GM12878 (cell line): Measurements from ENCODE around the gene CMTM3. TPM values are rescaled to one million over a fixed set of nuclear protein-coding genes. Genes with fewer than 3 reads are reported as not detected.

ENCODE experiments used
- ATAC-seq: fragments of 200-7000 bp; cut with Tn5 transposase; 3 replicates; pipeline ENCODE4 v1.9.1; 2020; ENCODE audit warnings: mild to moderate bottlenecking, moderate library complexity
- BruUV-seq: library from RNA; stranded (reverse); fragments of 400-500 nt; replicated peaks from 2 replicates; lab custom pipeline; 2021; lab: Mats Ljungman, UMichigan
- CTCF ChIA-PET: fragments of 300-600 bp; sonication (Branson Sonifier 250); formaldehyde crosslinking; extraction: SDS; loops from one replicate; lab custom pipeline; 2021; ENCODE audit warnings: inconsistent platforms; lab: Yijun Ruan, JAX
- POLR2A ChIA-PET: fragments of 350-600 bp; formaldehyde crosslinking; extraction: SDS; loops from one replicate; lab custom pipeline; 2021; ENCODE audit warnings: inconsistent platforms; lab: Charles Lee
- RAD21 ChIA-PET: fragments of 300-600 bp; sonication (Branson Sonifier 250); formaldehyde crosslinking; loops from one replicate; lab custom pipeline; 2023; ENCODE audit warnings: antibody characterized with exemption; ENCODE audit not compliant: unreplicated experiment; lab: Charles Lee
- SMC1A ChIA-PET: fragments of 300-600 bp; sonication (Branson Sonifier 250); formaldehyde crosslinking; loops from one replicate; lab custom pipeline; 2023; ENCODE audit not compliant: unreplicated experiment, uncharacterized antibody; lab: Charles Lee
- DNase-seq: peaks from one replicate; pipeline ENCODE4 v3.0.0-alpha.2; 2011; ENCODE audit warnings: low read depth, low spot score
- FAIRE-seq: peaks from 3 replicates; lab custom pipeline; 2011; peaks lifted over from hg19 to GRCh38; lab: Jason Lieb, UNC
- H2AFZ ChIP-seq: 2 replicates; pipeline ENCODE4 v1.6.0; 2011; ENCODE audit warnings: low read depth, low read length, control low read depth; ENCODE audit not compliant: control insufficient read depth
- H3K27ac ChIP-seq: 2 replicates; pipeline ENCODE4 v1.5.1; 2011; ENCODE audit warnings: control low read depth; ENCODE audit not compliant: control insufficient read depth, insufficient read depth
- H3K27me3 ChIP-seq, 2 experiments: replicated peaks in 1 of 2; 2 replicates each; pipeline versions ENCODE4 v1.6.0 to v1.6.1; 2011; ENCODE audit warnings: low read length in 1 of 2; ENCODE audit not compliant: control insufficient read depth in 2 of 2, insufficient read depth in 2 of 2
- H3K36me3 ChIP-seq, 2 experiments: 2 replicates each; pipeline ENCODE4 v1.5.1; 2011; ENCODE audit warnings: low read length in 1 of 2; ENCODE audit not compliant: control insufficient read depth in 2 of 2, insufficient read depth in 2 of 2
- H3K4me1 ChIP-seq: 2 replicates; pipeline ENCODE4 v1.6.1; 2011; ENCODE audit warnings: mild to moderate bottlenecking, low read length, moderate library complexity, mixed read lengths; ENCODE audit not compliant: control insufficient read depth, insufficient read depth
- H3K4me2 ChIP-seq: 2 replicates; pipeline ENCODE4 v1.6.0; 2011; ENCODE audit warnings: control low read depth; ENCODE audit not compliant: control insufficient read depth, insufficient read depth
- H3K4me3 ChIP-seq: fragments of 200-600 bp; sonication (generic); 2 replicates; pipeline ENCODE4 v1.5.1; 2016
- H3K79me2 ChIP-seq: 2 replicates; pipeline ENCODE4 v1.6.0; 2011; ENCODE audit warnings: low read length; ENCODE audit not compliant: control insufficient read depth, insufficient read depth
- H3K9ac ChIP-seq: 2 replicates; pipeline ENCODE4 v1.8.0; 2011; ENCODE audit warnings: low read length, control low read depth, mixed read lengths; ENCODE audit not compliant: control insufficient read depth, insufficient read depth
- H3K9me3 ChIP-seq: replicated peaks from 3 replicates; pipeline ENCODE4 v1.5.1; 2011; ENCODE audit warnings: mild to moderate bottlenecking, low read length; ENCODE audit not compliant: control insufficient read depth, insufficient read depth
- H4K20me1 ChIP-seq: 2 replicates; pipeline ENCODE4 v1.6.0; 2011; ENCODE audit not compliant: control insufficient read depth, insufficient read depth
- CREM ChIP-seq: IDR thresholded peaks from 2 replicates; pipeline ENCODE4 v1.6.1; 2014; ENCODE audit warnings: antibody characterized with exemption, low read depth
- IKZF2 ChIP-seq, 2 experiments: fragments of 450-650 bp; IDR thresholded peaks; 2 replicates each; pipeline ENCODE4 v1.6.1; 2017; ENCODE audit warnings: mild to moderate bottlenecking in 2 of 2, moderate library complexity in 2 of 2
- IRF4 ChIP-seq: IDR thresholded peaks from 2 replicates; pipeline ENCODE4 v1.6.1; 2011; ENCODE audit warnings: low read depth, low read length
- PAX8 ChIP-seq: fragments of 450-650 bp; IDR thresholded peaks from 2 replicates; pipeline ENCODE4 v1.6.1; 2017; ENCODE audit warnings: mild to moderate bottlenecking, moderate library complexity
- RB1 ChIP-seq: fragments of 450-650 bp; formaldehyde crosslinking; IDR thresholded peaks from 2 replicates; pipeline ENCODE4 v1.6.1; 2017; ENCODE audit warnings: mild to moderate bottlenecking, borderline replicate concordance
- RBBP5 ChIP-seq: fragments of 200-600 bp; sonication (generic); conservative IDR thresholded peaks from 2 replicates; pipeline ENCODE4 v1.6.1; 2016
- RFX5 ChIP-seq: IDR thresholded peaks from 2 replicates; pipeline ENCODE4 v1.6.1; 2011; ENCODE audit warnings: low read depth, low read length, improper control_type of control experiment
- ZNF384 ChIP-seq: IDR thresholded peaks from 2 replicates; pipeline ENCODE4 v1.6.1; 2012; ENCODE audit warnings: low read depth, mild to moderate bottlenecking, low read length, improper control_type of control experiment, borderline replicate concordance
- WGBS: methylation state at CpG from one replicate; pipeline ENCODE4 v1.1.6; 2016; ENCODE audit warnings: low lambda C conversion rate; ENCODE audit not compliant: insufficient replicate concordance, insufficient coverage; ENCODE audit errors: missing lambda C conversion rate; 5-methylcytosine and 5-hydroxymethylcytosine counted together
- in situ Hi-C: fragments of 300-500 bp; cut with MboI; formaldehyde crosslinking; loops from 9 replicates; pipeline ENCODE4 v1.14.3; 2018; ENCODE audit warnings: mixed read lengths
- intact Hi-C: fragments of 100-400 bp; cut with micrococcal nuclease; formaldehyde crosslinking; loops from one replicate; pipeline ENCODE4 v1.14.2; 2022; ENCODE audit not compliant: unreplicated experiment
- polyA plus RNA-seq, 11 experiments: library from polyadenylated mRNA; depleted of rRNA in 4 of 11; unstranded in 6 of 11; stranded (reverse) in 5 of 11; fragments of >200 nt; fragmentation: Nextera tagmentation in 4 of 11; fragmentation: Illumina TruSeq in 1 of 11; extraction: Ambion mirVana in 4 of 11; extraction: Trizol in 1 of 11; gene quantifications; 1 replicate in 1 of 11; 2 replicates in 10 of 11; pipeline versions ENCODE4 v1.2.1 to v1.2.3, GENCODE V29; 2011 to 2016; ENCODE audit warnings: inconsistent platforms in 2 of 11, missing spikeins in 2 of 11, low read depth in 1 of 11
- total RNA-seq, 4 experiments: library from RNA; depleted of rRNA in 3 of 4; stranded (reverse); fragments of >200 nt in 3 of 4; fragmentation: Illumina TruSeq in 1 of 4; extraction: Trizol in 1 of 4; gene quantifications; 2 replicates each; pipeline versions ENCODE4 v1.2.1 to v1.2.3, GENCODE V29; 2013 to 2021
- TF ChIP-seq, protein P1 (sequence below): fragments of 450-650 bp; formaldehyde crosslinking; IDR thresholded peaks from 2 replicates; pipeline ENCODE4 v1.4.0; 2020; ENCODE audit warnings: mild to moderate bottlenecking, moderate library complexity
- TF ChIP-seq, protein P2 (sequence below): fragments of 450-650 bp; IDR thresholded peaks from 2 replicates; pipeline ENCODE4 v1.6.1; 2017; ENCODE audit warnings: antibody characterized with exemption, mild to moderate bottlenecking, moderate library complexity
- TF ChIP-seq, protein P3 (sequence below): IDR thresholded peaks from 2 replicates; pipeline ENCODE4 v1.6.1; 2012; ENCODE audit warnings: low read depth, low read length, improper control_type of control experiment
- TF ChIP-seq, protein P4 (sequence below): fragments of 450-650 bp; IDR thresholded peaks from 2 replicates; pipeline ENCODE4 v1.6.1; 2016; ENCODE audit warnings: mild to moderate bottlenecking

Gene CMTM3
- total and polyA plus RNA-seq, 10 of the 15 experiments (the other 5 are each of a cell fraction or from before 2014, with no cell fraction given) = 5.4 to 47.4 (median 28.6) TPM

DNA sequence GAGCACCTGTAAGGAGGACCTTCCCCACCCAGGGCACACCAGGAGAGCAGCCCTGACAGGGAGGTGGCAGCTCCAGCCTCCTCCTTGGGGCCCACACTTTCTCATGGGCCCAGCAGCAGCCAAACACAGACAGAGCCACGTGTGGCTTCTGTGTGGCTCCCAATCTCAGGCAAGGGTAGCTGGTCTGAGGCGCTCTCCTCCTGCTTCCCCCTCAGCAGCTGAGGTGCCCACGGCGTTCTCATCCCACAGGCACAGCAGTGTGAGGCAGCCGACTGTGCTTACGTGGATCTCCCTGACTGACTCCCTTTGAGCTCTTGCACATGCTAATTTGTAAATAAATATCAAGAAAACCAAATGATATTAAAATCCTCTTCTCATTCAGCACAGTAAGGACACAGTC lies 30.9 kb downstream of the CMTM3 start:
- Histone ChIP-seq H3K27me3 (peaks cover 0 to 1% of the 10 kb centered on the region in 2 experiments; a peak in 2 of 4 replicates), H3K4me3 (no peak overlapping the region), H3K4me1 (no peaks in the 10 kb centered on the region), H3K79me2 (no peaks in the 10 kb centered on the region), H3K36me3 (no peaks in the 10 kb centered on the region), H3K4me2 (no peak overlapping the region), H2AFZ (no peak overlapping the region), H3K27ac (no peak overlapping the region), H3K9me3 (no peaks in the 10 kb centered on the region), H4K20me1 (no peaks in the 10 kb centered on the region; the same call in 1 of the 2 replicates), H3K9ac (no peak overlapping the region)
- SMC1A ChIA-PET = no interaction called here
- intact Hi-C loops (no loop called here), in situ Hi-C loops (no loop called here)
- POLR2A ChIA-PET = no interaction called here
- CTCF ChIA-PET = interaction anchor here (2.0 kb wide), 1 partner anchor 16 kb away, joined by 10 read pairs; no protein-coding TSS in a partner anchor
- 57% methylated on average over 6 of the region's 6 CpGs for WGBS
- ATAC-seq (no peak), DNase-seq (no peak)
- no TSS peak for BruUV-seq
- TF ChIP-seq, protein P1, sequence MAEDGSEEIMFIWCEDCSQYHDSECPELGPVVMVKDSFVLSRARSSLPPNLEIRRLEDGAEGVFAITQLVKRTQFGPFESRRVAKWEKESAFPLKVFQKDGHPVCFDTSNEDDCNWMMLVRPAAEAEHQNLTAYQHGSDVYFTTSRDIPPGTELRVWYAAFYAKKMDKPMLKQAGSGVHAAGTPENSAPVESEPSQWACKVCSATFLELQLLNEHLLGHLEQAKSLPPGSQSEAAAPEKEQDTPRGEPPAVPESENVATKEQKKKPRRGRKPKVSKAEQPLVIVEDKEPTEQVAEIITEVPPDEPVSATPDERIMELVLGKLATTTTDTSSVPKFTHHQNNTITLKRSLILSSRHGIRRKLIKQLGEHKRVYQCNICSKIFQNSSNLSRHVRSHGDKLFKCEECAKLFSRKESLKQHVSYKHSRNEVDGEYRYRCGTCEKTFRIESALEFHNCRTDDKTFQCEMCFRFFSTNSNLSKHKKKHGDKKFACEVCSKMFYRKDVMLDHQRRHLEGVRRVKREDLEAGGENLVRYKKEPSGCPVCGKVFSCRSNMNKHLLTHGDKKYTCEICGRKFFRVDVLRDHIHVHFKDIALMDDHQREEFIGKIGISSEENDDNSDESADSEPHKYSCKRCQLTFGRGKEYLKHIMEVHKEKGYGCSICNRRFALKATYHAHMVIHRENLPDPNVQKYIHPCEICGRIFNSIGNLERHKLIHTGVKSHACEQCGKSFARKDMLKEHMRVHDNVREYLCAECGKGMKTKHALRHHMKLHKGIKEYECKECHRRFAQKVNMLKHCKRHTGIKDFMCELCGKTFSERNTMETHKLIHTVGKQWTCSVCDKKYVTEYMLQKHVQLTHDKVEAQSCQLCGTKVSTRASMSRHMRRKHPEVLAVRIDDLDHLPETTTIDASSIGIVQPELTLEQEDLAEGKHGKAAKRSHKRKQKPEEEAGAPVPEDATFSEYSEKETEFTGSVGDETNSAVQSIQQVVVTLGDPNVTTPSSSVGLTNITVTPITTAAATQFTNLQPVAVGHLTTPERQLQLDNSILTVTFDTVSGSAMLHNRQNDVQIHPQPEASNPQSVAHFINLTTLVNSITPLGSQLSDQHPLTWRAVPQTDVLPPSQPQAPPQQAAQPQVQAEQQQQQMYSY (CRISPR knock-in tag) = no peak
- TF ChIP-seq, protein P2, sequence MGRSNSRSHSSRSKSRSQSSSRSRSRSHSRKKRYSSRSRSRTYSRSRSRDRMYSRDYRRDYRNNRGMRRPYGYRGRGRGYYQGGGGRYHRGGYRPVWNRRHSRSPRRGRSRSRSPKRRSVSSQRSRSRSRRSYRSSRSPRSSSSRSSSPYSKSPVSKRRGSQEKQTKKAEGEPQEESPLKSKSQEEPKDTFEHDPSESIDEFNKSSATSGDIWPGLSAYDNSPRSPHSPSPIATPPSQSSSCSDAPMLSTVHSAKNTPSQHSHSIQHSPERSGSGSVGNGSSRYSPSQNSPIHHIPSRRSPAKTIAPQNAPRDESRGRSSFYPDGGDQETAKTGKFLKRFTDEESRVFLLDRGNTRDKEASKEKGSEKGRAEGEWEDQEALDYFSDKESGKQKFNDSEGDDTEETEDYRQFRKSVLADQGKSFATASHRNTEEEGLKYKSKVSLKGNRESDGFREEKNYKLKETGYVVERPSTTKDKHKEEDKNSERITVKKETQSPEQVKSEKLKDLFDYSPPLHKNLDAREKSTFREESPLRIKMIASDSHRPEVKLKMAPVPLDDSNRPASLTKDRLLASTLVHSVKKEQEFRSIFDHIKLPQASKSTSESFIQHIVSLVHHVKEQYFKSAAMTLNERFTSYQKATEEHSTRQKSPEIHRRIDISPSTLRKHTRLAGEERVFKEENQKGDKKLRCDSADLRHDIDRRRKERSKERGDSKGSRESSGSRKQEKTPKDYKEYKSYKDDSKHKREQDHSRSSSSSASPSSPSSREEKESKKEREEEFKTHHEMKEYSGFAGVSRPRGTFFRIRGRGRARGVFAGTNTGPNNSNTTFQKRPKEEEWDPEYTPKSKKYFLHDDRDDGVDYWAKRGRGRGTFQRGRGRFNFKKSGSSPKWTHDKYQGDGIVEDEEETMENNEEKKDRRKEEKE = no peak
- TF ChIP-seq PAX8 (no peak), IRF4 (no peak), CREM (no peak), RB1 (no peak), RFX5 (no peak), ZNF384 (no peak), RBBP5 (no peak), IKZF2 (IDR thresholded peaks at IDR 0.05) (no peak)
- TF ChIP-seq, protein P3, sequence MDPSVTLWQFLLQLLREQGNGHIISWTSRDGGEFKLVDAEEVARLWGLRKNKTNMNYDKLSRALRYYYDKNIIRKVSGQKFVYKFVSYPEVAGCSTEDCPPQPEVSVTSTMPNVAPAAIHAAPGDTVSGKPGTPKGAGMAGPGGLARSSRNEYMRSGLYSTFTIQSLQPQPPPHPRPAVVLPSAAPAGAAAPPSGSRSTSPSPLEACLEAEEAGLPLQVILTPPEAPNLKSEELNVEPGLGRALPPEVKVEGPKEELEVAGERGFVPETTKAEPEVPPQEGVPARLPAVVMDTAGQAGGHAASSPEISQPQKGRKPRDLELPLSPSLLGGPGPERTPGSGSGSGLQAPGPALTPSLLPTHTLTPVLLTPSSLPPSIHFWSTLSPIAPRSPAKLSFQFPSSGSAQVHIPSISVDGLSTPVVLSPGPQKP = no peak
- TF ChIP-seq, protein P4, sequence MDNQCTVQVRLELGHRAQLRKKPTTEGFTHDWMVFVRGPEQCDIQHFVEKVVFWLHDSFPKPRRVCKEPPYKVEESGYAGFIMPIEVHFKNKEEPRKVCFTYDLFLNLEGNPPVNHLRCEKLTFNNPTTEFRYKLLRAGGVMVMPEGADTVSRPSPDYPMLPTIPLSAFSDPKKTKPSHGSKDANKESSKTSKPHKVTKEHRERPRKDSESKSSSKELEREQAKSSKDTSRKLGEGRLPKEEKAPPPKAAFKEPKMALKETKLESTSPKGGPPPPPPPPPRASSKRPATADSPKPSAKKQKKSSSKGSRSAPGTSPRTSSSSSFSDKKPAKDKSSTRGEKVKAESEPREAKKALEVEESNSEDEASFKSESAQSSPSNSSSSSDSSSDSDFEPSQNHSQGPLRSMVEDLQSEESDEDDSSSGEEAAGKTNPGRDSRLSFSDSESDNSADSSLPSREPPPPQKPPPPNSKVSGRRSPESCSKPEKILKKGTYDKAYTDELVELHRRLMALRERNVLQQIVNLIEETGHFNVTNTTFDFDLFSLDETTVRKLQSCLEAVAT = no peak
- TF ChIP-seq, all 136 proteins: peak for 0
- FAIRE-seq = no peak
- RAD21 ChIA-PET = no interaction called here
